Measurements from ENCODE around the gene TNFRSF25. TPM values are rescaled to one million over a fixed set of nuclear protein-coding genes. Genes with fewer than 3 reads are reported as not detected.

The TNFRSF25 gene
- total and polyA plus RNA-seq, 2 of the 8 experiments (the other 6 are each of a cell fraction or from before 2014, with no cell fraction given) = 10.7 to 19.5 TPM

DNA sequence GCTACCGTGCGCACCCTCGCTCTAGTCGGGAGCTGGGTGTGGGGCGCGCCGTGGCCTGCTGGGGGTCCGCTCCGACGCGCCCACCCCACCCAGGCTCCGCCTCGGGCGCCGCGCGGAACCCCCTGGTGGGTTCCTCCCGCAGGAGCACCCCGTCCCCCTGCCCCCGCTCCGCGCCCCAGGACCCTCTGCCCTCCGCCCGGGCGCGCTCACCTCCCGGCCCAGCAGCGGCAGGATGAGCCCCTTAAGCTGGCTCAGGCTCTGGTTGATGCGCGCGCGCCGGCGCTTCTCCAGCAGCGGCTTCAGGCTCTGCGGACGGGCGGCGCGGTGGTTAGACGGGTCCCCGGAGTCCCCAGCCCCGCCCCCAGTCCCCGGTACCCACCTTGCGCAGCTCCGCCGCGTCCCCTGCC is 46.6 kb downstream of the TNFRSF25 start:
- Histone ChIP-seq H2BK120ac (replicated peaks; ENCODE audit: low read depth, low read length) (no peak overlapping the region), H4K8ac (ENCODE audit: extremely low read depth, insufficient read depth, low read length) (no peak overlapping the region), H3K4me1 (replicated peaks in 1 of 4; ENCODE audit: control insufficient read depth in 3 of 4, insufficient read depth in 4 of 4, low read length in 3 of 4) (peaks cover 6 to 31% (median 14%) of the 10 kb centered on the region in 4 experiments), H2BK15ac (ENCODE audit: low read length) (no peak overlapping the region), H3K27me3 (replicated peaks in 1 of 4; ENCODE audit: control insufficient read depth in 3 of 4, extremely low read depth in 1 of 4, insufficient read depth in 3 of 4, low read length in 3 of 4) (peaks cover 65 to 97% (median 90%) of the 10 kb centered on the region in 4 experiments), H3K14ac (ENCODE audit: insufficient read length) (no peak overlapping the region), H3K79me1 (ENCODE audit: low read depth, low read length) (no peaks in the 10 kb centered on the region), H3K4ac (replicated peaks; ENCODE audit: insufficient read length, low read depth, low read length) (no peak overlapping the region), H3K23me2 (ENCODE audit: low read depth, low read length) (peaks cover 13% of the 10 kb centered on the region; the same call in 1 of the 2 replicates), H3K36me3 (ENCODE audit: control insufficient read depth in 2 of 4, insufficient read depth in 4 of 4, low read length in 3 of 4) (peaks cover 0 to 8% (median 0%) of the 10 kb centered on the region in 4 experiments; a peak in 1 of 8 replicates), H2AFZ (ENCODE audit: low read length) (no peak overlapping the region), H3K18ac (ENCODE audit: extremely low read depth, low read length) (no peak overlapping the region; the same call in none of the 2 replicates), H3K56ac (replicated peaks; ENCODE audit: insufficient read length, low read depth, low read length) (no peak overlapping the region), H2BK12ac (ENCODE audit: low read depth, low read length) (0 out of 2 replicates have a peak overlapping the region, but pooled peaks have one; percentile 71), H3K4me2 (ENCODE audit: insufficient read depth in 1 of 2, low read depth in 2 of 2, low read length in 2 of 2) (peak overlapping the region; percentile 72 to 86), H3K9me3 (ENCODE audit: insufficient read depth in 2 of 2, low read depth in 1 of 2, low read length in 1 of 2) (no peaks in the 10 kb centered on the region), H3K4me3 (ENCODE audit: extremely low read depth in 1 of 4, insufficient read depth in 2 of 4, low read depth in 3 of 4, low read length in 4 of 4) (peak overlapping the region; percentile 32 to 60 (median 38)), H3K23ac (ENCODE audit: insufficient read length) (no peak overlapping the region), H4K91ac (replicated peaks; ENCODE audit: insufficient read length, low read length) (no peak overlapping the region), H2BK20ac (ENCODE audit: low read length) (no peak overlapping the region), H3K79me2 (ENCODE audit: control insufficient read depth in 1 of 2, insufficient read depth in 2 of 2, low read length in 2 of 2) (no peaks in the 10 kb centered on the region), H4K20me1 (replicated peaks in 1 of 2; ENCODE audit: control insufficient read depth in 1 of 2, insufficient read depth in 2 of 2, low read length in 2 of 2) (peaks cover 0 to 9% of the 10 kb centered on the region in 2 experiments), H3K9ac (replicated peaks in 1 of 4; ENCODE audit: extremely low read depth in 1 of 4, low read depth in 3 of 4, low read length in 3 of 4) (no peak overlapping the region), H3K27ac (ENCODE audit: low read depth, low read length) (no peak overlapping the region), H4K5ac (ENCODE audit: insufficient read length, low read depth, low read length) (no peak overlapping the region), H2AK5ac (ENCODE audit: low read depth, low read length) (no peak overlapping the region), H2BK5ac (ENCODE audit: low read depth, low read length) (no peak overlapping the region)
- POLR2A ChIA-PET (ENCODE audit: partially characterized antibody) = interaction anchor here (1.5 to 2.5 kb wide), 4 partner anchors 26 to 164 kb away, joined by 4 to 8 read pairs (median 5); partner anchors contain the start of gene ACOT7
- WGBS, 2 experiments (ENCODE audit: extremely low coverage in 1 of 2, insufficient coverage in 1 of 2, insufficient read length in 1 of 2, insufficient replicate concordance in 2 of 2, low coverage in 1 of 2, low lambda C conversion rate in 2 of 2, missing lambda C conversion rate in 1 of 2) = 6% methylated on average over 6 of the region's 48 CpGs; no CpG with 5 or more reads in 1 of the 2 experiments
- peak; percentile 13; the same call in 1 of the 2 replicates for TF ChIP-seq SUZ12 (IDR thresholded peaks at IDR 0.05; ENCODE audit: low read length)
- no peak for TF ChIP-seq RXRA (IDR thresholded peaks at IDR 0.05; ENCODE audit: insufficient read depth, low read depth, low read length)
- no peak for TF ChIP-seq YY1 (IDR thresholded peaks at IDR 0.05; ENCODE audit: low read depth, low read length)
- TF ChIP-seq, protein P1, sequence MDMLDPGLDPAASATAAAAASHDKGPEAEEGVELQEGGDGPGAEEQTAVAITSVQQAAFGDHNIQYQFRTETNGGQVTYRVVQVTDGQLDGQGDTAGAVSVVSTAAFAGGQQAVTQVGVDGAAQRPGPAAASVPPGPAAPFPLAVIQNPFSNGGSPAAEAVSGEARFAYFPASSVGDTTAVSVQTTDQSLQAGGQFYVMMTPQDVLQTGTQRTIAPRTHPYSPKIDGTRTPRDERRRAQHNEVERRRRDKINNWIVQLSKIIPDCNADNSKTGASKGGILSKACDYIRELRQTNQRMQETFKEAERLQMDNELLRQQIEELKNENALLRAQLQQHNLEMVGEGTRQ (IDR thresholded peaks at IDR 0.05; ENCODE audit: low read length) = no peak
- no peak for TF ChIP-seq SAP30 (IDR thresholded peaks at IDR 0.05; ENCODE audit: insufficient read depth, insufficient replicate concordance, low read length)
- no peak for TF ChIP-seq BRCA1 (IDR thresholded peaks at IDR 0.05; ENCODE audit: low read depth, low read length)
- peak; percentile 60 for TF ChIP-seq EZH2 (IDR thresholded peaks at IDR 0.05; ENCODE audit: low read depth, low read length, severe bottlenecking)
- no peak for TF ChIP-seq HDAC6 (IDR thresholded peaks at IDR 0.05; ENCODE audit: low read depth, low read length)
- TF ChIP-seq KDM4A (IDR thresholded peaks at IDR 0.05; ENCODE audit: low read depth, low read length, severe bottlenecking) = peak; percentile 16
- CTCF ChIA-PET (ENCODE audit: partially characterized antibody) = interaction anchor here (0.8 to 58.4 kb wide), 8 partner anchors 14 to 213 kb away, joined by 3 to 1769 read pairs (median 12); partner anchors contain the start of gene RNF207
- FAIRE-seq = no peak
- peak in 1 of 2 experiments; percentile 82 for DNase-seq (ENCODE audit: low read depth in 1 of 2, low spot score in 2 of 2)

All from H1 (cell line).